G401.6 (cell line): ENCODE measurements around the gene RNFT2.
"Not testable (repeated sequence)": the region's sequence is repeated elsewhere in the genome, so short reads cannot be mapped to it uniquely, and the experiment has no call there.

Source experiments
- FAIRE-seq: peaks from 2 replicates; lab custom pipeline; 2012; peaks lifted over from hg19 to GRCh38; lab: Jason Lieb, UNC

RNFT2 gene

DNA sequence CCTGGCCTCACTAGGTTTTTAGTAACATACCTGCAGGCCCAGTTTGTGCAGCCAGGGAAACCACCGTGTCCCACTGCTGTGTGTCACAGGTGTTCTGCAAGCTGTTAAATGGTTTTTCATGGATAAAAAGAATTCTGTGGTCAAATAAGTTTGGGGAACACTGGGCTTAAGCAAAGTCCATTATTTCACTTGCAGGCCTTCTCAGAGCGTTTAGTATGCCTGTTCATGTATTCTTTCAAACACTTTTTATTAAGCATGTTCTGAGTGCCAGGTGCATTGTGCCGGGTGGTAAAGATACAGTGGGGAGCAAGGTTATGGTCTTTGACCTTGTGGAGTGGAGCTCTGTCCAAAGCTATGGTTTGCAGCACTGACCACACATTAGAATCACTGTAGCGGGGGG lies 7.4 kb downstream of the RNFT2 start:
- no peak for FAIRE-seq

DNA sequence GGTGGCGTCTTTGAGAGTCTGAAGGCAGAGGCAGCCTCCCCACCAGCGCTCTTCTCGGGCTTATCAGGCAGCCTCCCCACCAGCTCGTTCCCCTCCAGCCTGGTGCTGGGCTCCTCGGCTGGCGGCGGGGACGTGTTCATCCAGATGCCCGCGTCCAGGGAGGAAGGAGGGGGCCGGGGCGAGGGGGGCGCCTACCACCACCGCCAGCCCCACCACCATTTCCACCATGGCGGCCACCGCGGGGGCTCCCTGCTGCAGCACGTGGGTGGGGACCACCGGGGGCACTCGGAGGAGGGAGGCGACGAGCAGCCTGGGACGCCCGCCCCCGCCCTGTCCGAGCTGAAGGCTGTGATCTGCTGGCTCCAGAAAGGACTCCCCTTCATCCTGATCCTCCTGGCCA lies 11.8 kb downstream of the RNFT2 start:
- no peak for FAIRE-seq

DNA sequence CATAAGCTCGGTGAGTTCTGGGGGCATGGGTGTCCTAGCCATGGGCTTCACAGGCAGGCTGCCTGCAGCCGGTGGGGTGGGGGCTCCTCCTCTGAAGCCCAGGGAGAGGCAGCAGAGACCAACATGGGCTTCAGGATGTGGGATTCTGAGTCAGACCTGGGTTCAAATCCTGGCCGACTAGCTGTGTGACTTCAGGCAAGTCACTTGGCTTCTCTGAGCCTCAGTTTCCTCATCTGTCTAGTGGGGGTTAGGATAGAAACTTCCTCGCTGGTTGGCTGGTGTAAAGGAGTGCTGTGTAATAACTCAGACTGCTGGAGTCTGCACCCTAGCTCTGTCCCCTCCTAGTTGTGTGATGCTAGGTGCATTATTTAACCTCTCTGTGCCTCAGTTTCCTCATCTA lies 12.2 kb downstream of the RNFT2 start:
- FAIRE-seq, result no peak

- FAIRE-seq, result not testable (repeated sequence)
Measured at GRCh38 chr12:116754097-116754496, 16.0 kb downstream of the RNFT2 start.

GRCh38 chr12:116754783-116755182 lies 16.7 kb downstream of the RNFT2 start:
- not testable (repeated sequence) for FAIRE-seq

DNA sequence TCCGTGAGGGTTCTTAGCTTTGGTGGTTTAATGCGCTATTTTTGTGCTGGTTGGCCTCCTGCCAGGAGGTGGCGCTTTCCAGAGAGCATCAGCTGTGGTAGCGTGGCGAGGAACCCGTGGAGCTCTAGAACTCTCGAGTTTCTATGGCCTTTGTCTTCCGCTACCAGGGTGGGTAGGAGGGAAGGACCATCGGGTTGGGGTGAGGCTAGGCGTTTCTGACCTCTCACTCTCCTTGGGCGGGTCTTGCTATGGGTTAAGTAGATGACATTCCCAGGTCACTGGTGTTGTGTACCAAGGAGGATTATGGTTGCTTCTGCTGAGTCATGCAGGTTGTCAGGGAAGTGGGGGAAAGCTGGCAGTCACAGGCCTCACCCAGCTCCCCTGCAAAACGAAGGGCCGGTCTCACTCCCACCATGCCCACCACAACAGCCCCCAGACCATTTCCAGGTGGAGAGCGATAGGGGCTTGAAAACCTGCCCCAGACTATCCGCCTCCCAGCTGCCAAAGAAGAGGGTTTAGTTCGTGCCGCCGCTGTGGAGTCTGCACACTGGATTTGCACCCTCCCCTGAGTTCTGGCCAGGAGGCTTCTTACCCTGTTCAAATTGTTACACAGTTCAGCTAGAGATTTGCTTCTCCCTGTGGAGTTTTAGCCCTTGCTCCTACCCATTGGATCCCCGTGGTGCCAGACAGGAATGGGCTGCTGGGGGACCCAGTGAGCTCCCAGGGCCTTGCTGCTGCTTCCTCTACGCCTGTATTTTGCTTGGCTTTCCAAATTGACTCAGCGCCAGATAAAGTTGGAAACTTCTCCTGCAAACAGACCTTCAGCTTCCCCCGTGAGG lies 21.9 kb downstream of the RNFT2 start:
- no peak for FAIRE-seq

- FAIRE-seq, result no peak
Measured at GRCh38 chr12:116760622-116761020, 22.5 kb downstream of the RNFT2 start.

DNA sequence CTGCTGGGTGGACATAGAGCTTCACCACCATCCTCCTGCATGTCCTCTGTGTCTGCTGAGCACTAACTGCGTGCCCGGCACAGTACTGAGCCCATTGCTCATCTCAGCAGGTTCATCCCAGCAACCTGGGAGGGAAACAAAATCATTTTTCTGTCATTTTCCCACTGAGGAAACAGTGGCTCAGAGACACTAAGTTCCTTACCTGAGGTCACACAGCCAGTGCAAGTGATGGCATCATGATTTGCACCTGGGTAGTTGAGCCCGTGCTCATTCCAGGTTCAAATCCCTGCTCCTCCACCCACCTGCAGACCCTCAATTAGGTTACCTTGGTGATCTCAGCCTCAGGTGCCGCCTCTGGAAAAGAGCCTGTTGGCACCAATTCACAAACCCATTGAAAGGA lies 23.4 kb downstream of the RNFT2 start:
- no peak for FAIRE-seq

DNA sequence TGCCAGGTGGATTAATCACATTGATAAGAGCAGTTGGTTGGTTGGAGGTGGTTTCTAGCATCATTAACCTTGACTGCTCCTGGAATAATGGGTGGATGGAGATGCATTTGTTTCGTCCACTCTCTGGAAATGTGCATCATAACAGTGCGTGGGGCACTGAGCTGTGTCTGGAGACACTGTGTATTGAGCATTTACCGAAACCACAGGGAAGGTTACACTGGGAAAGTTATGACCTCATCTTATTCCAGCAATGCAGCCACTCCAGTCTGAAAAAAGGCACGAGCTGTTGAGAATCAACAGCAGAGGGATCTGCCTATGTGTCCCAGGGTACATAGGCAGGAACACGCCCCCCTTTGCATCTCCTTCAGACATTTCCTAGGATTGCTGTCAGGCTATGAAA lies 27.2 kb downstream of the RNFT2 start:
- FAIRE-seq, result no peak

- FAIRE-seq, result no peak
Measured at GRCh38 chr12:116766285-116766684, 28.2 kb downstream of the RNFT2 start.

DNA sequence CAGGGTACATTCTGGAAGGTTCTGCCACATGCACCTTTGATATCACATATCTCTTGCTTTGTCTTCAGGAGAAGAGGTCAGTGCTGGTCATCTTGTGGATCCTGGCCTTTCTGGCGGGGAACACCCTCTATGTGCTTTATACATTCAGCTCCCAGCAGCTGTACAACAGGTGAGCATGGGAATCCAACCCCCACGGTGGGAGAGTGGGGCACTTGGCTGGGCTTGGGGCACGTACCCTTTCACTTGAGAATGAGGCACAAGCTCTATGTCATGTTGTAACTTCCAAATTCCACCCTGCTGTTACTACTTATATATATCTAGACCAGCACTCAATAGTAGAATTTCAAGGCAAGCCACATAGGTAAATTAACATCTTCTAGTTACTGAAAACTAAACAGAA lies 28.6 kb downstream of the RNFT2 start:
- FAIRE-seq, result no peak

DNA sequence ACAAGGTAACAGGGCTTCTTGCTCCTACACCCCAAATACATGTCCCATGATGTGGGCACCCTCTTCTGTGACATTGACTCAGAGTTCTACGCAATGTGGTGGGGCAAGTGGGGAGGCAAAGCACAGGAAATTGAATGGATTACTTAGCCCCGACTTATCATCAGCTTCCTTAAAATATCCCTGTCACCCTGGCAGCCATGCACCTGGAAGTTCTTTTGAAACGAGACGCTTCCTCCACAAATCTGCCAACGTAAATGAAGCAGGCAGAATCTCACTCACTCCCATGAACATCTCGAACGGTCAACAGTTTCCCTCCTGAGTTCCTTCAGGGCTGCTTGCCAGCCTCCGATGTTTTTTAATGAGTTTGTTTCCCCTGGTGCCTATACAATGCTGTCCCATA lies 33.5 kb downstream of the RNFT2 start:
- no peak for FAIRE-seq

DNA sequence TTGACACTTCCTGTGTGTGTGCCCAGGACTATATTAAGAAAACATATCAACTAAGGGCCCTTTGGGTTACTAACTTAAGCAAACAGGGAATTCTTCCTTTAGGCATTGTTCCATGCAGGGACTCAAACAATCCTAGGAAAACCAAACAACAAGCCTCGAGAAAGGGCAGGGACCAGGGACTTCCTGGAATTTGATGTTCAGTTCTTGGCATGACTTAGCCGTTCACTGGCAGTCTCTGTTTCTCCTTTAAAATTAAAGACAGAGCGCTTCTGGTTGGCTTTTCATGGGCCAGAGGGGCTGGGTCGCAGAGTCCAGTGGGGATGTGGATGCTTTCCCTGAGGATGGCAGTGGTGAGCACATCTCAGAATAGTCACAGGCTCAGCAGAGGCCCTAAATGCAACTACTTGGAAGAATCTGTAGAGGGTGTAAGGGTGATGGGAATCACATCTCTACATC lies 35.2 kb downstream of the RNFT2 start:
- no peak for FAIRE-seq

GRCh38 chr12:116774020-116774419 lies 35.9 kb downstream of the RNFT2 start:
- no peak for FAIRE-seq

DNA sequence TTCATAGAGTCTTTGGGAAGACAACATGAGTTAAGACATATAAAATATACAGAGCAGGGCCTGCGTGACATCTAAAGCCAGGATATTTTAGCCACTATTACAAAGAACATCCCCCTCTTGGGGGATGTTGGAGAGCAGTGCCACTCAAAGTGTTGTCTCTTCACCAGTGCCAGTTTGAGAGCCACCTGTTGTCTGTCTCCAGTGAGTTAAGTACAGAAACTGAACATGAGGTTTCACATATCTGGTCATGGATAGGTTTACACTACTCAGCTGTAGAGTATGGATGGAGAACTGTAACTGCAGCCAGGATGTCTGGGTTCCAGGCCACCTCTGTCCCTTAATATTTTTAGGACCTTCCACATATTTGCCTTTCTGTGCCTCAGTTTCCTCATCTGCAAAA lies 39.1 kb downstream of the RNFT2 start:
- FAIRE-seq, result no peak

DNA sequence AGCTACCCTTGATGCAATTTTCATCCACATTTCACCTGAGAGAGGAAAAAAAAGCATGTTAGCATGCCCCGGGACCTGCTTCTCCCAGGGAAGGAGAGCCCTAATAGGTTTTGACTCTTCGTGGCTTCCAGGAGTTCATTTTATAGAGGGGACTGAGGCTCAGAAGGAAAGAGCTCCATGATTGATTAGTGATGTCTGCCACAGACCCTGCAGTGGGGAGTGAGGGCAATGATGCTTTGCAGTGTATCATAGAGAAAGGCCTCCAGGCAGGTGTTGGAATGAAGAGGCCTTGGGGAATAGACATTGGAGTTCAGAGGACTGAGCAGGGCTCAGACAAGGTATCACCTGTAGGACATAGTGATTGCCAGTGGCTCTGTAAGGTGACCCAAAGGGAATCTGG lies 41.5 kb downstream of the RNFT2 start:
- FAIRE-seq, result no peak

GRCh38 chr12:116780942-116781341 lies 42.8 kb downstream of the RNFT2 start:
- FAIRE-seq, result no peak

GRCh38 chr12:116783525-116784237 lies 45.6 kb downstream of the RNFT2 start:
- no peak for FAIRE-seq

- FAIRE-seq, result no peak
Measured at GRCh38 chr12:116784238-116784612, 46.1 kb downstream of the RNFT2 start.

DNA sequence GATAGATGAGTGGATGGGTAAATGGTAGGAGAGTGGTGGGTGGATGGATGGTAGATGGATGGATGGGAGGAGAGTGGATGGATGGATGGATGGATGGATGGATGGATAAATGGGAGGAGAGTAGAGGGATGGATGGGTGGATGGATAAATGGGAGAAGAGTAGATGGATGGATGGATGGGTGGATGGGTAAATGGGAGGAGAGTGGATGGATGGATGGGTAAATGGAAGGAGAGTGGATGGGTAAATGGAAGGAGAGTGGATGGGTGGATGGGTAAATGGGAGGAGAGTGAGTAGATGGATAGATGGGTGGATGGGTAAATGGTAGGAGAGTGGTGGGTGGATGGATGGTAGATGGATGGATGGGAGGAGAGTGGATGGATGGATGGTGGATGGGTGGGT lies 51.4 kb downstream of the RNFT2 start:
- not testable (repeated sequence) for FAIRE-seq

DNA sequence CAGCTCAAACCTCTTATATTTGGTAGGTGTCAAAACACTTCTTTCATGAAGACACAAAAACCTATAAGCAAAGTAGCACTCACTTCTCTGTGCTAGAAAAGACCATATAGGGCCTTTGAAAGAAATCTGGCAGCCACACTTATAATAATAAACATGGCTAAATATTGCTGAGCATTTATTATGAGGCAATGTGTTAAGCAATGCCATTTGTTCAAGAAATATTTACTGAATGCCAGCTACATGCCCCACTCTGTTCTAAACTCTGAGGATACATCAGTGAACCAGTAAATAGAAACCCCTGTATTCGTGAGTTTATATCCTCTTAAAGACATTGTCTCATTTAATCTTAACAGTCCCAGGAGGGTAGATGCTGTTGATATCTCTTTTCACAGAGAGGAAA lies 52.0 kb downstream of the RNFT2 start:
- FAIRE-seq, result no peak

GRCh38 chr12:116792403-116792802 lies 54.3 kb downstream of the RNFT2 start:
- no peak for FAIRE-seq

DNA sequence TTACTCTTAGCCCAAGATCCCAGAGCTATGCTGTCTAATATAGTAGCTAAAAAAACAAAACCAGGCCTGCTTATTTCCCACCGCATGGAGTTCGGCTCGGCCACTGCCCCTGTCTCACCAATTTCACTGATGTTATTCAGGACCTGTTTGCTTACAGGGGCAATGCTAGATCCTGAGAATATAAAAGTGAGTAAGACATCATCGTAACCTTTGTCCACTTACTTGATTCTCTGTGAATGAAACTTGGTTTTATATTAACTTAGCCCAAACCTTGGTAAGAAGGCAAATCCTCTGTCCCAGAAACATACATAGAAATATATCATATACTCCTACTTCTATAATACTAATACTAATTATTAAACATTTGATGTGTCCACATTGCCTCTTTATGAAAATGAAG lies 56.6 kb downstream of the RNFT2 start:
- FAIRE-seq, result no peak

DNA sequence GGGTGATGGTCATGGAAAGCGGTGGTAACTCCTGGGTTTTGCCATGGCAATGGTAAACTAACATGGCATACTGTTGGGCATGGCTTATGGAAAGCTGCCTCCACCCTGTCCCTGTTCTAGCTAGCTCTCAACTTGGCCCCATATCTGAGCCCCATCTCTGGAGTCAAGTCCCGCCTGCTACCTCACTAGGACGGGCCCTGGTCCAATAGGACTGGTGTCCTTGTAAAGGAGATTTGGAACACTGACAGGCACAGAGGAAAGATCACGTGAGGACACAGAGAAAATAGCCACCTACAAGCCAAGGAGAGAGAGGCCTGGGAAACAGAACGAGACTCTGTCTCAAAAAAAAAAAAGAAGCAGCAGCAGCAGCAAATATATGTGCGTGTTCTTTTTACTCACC lies 59.8 kb downstream of the RNFT2 start:
- no peak for FAIRE-seq
